GM23338 (cell line): ENCODE data around the gene SEH1L.

ENCODE experiments used
- EZH2 ChIP-seq: fragments of 200-600 bp; sonication (generic); IDR thresholded peaks from one replicate; pipeline ENCODE4 v1.8.0; 2017; ENCODE audit warnings: antibody characterized with exemption, mild to moderate bottlenecking, low read depth; ENCODE audit not compliant: unreplicated experiment
- EZH2phosphoT487 ChIP-seq: fragments of 200-600 bp; sonication (generic); IDR thresholded peaks from one replicate; pipeline ENCODE4 v1.8.1; 2018; ENCODE audit warnings: antibody characterized with exemption; ENCODE audit not compliant: unreplicated experiment
- JUNB ChIP-seq: IDR thresholded peaks from one replicate; pipeline ENCODE4 v1.6.1; 2016; ENCODE audit warnings: antibody characterized with exemption; ENCODE audit not compliant: unreplicated experiment
- NANOG ChIP-seq: IDR thresholded peaks from 2 replicates; pipeline ENCODE4 v1.6.1; 2016; ENCODE audit warnings: antibody characterized with exemption, borderline replicate concordance
- POLR2AphosphoS5 ChIP-seq: IDR thresholded peaks from 2 replicates; pipeline ENCODE4 v1.6.1; 2016; ENCODE audit warnings: antibody characterized with exemption, low read depth
- ZNF114 ChIP-seq: fragments of 250-450 bp; sonication (Bioruptor Pico); IDR thresholded peaks from 2 replicates; pipeline ENCODE4 v1.5.0; 2020; ENCODE audit warnings: mild to moderate bottlenecking, moderate library complexity
- ZNF331 ChIP-seq: fragments of 250-450 bp; sonication (Bioruptor Pico); IDR thresholded peaks from 2 replicates; pipeline ENCODE4 v1.5.0; 2020; ENCODE audit warnings: low read depth, mild to moderate bottlenecking, moderate library complexity
- TF ChIP-seq, protein P1 (sequence below), 2 experiments: fragments of 200-600 bp in 1 of 2; sonication (generic) in 1 of 2; conservative IDR thresholded peaks; 2 replicates each; pipeline versions ENCODE4 v1.5.1 to v1.6.1; 2016 to 2017; ENCODE audit warnings: antibody characterized with exemption in 2 of 2, low read depth in 2 of 2, mild to moderate bottlenecking in 2 of 2, moderate library complexity in 1 of 2
- TF ChIP-seq, protein P2 (sequence below): fragments of 250-450 bp; sonication (Bioruptor Pico); IDR thresholded peaks from 2 replicates; pipeline ENCODE4 v1.5.0; 2020; ENCODE audit warnings: mild to moderate bottlenecking, moderate library complexity
- TF ChIP-seq, protein P3 (sequence below): IDR thresholded peaks from one replicate; pipeline ENCODE4 v1.6.1; 2018; ENCODE audit warnings: antibody characterized with exemption; ENCODE audit not compliant: unreplicated experiment

DNA sequence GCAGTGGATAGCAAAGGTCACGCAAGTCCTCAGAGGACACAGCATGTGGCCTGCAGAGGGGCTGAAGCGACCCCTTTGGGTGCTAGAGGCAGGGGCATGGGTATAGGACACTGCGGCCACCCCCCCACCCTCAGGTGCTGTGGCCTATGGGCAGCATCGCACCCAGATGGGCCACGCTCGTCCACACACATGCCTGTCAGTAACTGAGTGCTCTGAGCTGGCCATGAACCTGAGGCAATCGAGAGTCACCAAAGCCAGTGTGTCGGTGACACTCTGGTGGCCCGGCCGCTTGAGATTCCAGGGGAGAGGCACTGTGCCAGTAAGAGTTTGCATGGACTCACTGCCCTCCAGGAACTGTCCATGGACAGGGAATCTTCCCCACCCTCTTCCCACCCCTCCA is 41.0 kb upstream of the SEH1L start:
- TF ChIP-seq, protein P1, sequence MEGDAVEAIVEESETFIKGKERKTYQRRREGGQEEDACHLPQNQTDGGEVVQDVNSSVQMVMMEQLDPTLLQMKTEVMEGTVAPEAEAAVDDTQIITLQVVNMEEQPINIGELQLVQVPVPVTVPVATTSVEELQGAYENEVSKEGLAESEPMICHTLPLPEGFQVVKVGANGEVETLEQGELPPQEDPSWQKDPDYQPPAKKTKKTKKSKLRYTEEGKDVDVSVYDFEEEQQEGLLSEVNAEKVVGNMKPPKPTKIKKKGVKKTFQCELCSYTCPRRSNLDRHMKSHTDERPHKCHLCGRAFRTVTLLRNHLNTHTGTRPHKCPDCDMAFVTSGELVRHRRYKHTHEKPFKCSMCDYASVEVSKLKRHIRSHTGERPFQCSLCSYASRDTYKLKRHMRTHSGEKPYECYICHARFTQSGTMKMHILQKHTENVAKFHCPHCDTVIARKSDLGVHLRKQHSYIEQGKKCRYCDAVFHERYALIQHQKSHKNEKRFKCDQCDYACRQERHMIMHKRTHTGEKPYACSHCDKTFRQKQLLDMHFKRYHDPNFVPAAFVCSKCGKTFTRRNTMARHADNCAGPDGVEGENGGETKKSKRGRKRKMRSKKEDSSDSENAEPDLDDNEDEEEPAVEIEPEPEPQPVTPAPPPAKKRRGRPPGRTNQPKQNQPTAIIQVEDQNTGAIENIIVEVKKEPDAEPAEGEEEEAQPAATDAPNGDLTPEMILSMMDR (conservative IDR thresholded peaks at IDR 0.05; ENCODE audit: low read depth in 2 of 2) = no peak
- no peak for TF ChIP-seq POLR2AphosphoS5
- TF ChIP-seq EZH2 = no peak
- TF ChIP-seq, protein P2, sequence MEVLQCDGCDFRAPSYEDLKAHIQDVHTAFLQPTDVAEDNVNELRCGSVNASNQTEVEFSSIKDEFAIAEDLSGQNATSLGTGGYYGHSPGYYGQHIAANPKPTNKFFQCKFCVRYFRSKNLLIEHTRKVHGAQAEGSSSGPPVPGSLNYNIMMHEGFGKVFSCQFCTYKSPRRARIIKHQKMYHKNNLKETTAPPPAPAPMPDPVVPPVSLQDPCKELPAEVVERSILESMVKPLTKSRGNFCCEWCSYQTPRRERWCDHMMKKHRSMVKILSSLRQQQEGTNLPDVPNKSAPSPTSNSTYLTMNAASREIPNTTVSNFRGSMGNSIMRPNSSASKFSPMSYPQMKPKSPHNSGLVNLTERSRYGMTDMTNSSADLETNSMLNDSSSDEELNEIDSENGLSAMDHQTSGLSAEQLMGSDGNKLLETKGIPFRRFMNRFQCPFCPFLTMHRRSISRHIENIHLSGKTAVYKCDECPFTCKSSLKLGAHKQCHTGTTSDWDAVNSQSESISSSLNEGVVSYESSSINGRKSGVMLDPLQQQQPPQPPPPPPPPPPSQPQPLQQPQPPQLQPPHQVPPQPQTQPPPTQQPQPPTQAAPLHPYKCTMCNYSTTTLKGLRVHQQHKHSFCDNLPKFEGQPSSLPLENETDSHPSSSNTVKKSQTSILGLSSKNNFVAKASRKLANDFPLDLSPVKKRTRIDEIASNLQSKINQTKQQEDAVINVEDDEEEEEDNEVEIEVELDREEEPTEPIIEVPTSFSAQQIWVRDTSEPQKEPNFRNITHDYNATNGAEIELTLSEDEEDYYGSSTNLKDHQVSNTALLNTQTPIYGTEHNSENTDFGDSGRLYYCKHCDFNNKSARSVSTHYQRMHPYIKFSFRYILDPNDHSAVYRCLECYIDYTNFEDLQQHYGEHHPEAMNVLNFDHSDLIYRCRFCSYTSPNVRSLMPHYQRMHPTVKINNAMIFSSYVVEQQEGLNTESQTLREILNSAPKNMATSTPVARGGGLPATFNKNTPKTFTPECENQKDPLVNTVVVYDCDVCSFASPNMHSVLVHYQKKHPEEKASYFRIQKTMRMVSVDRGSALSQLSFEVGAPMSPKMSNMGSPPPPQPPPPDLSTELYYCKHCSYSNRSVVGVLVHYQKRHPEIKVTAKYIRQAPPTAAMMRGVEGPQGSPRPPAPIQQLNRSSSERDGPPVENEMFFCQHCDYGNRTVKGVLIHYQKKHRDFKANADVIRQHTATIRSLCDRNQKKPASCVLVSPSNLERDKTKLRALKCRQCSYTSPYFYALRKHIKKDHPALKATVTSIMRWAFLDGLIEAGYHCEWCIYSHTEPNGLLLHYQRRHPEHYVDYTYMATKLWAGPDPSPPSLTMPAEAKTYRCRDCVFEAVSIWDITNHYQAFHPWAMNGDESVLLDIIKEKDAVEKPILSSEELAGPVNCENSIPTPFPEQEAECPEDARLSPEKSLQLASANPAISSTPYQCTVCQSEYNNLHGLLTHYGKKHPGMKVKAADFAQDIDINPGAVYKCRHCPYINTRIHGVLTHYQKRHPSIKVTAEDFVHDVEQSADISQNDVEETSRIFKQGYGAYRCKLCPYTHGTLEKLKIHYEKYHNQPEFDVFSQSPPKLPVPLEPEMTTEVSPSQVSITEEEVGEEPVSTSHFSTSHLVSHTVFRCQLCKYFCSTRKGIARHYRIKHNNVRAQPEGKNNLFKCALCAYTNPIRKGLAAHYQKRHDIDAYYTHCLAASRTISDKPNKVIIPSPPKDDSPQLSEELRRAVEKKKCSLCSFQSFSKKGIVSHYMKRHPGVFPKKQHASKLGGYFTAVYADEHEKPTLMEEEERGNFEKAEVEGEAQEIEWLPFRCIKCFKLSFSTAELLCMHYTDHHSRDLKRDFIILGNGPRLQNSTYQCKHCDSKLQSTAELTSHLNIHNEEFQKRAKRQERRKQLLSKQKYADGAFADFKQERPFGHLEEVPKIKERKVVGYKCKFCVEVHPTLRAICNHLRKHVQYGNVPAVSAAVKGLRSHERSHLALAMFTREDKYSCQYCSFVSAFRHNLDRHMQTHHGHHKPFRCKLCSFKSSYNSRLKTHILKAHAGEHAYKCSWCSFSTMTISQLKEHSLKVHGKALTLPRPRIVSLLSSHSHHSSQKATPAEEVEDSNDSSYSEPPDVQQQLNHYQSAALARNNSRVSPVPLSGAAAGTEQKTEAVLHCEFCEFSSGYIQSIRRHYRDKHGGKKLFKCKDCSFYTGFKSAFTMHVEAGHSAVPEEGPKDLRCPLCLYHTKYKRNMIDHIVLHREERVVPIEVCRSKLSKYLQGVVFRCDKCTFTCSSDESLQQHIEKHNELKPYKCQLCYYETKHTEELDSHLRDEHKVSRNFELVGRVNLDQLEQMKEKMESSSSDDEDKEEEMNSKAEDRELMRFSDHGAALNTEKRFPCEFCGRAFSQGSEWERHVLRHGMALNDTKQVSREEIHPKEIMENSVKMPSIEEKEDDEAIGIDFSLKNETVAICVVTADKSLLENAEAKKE (CRISPR knock-in tag) = no peak
- no peak for TF ChIP-seq ZNF331 (CRISPR knock-in tag)
- TF ChIP-seq ZNF114 (CRISPR knock-in tag) = no peak
- no peak for TF ChIP-seq NANOG
- TF ChIP-seq, protein P3, sequence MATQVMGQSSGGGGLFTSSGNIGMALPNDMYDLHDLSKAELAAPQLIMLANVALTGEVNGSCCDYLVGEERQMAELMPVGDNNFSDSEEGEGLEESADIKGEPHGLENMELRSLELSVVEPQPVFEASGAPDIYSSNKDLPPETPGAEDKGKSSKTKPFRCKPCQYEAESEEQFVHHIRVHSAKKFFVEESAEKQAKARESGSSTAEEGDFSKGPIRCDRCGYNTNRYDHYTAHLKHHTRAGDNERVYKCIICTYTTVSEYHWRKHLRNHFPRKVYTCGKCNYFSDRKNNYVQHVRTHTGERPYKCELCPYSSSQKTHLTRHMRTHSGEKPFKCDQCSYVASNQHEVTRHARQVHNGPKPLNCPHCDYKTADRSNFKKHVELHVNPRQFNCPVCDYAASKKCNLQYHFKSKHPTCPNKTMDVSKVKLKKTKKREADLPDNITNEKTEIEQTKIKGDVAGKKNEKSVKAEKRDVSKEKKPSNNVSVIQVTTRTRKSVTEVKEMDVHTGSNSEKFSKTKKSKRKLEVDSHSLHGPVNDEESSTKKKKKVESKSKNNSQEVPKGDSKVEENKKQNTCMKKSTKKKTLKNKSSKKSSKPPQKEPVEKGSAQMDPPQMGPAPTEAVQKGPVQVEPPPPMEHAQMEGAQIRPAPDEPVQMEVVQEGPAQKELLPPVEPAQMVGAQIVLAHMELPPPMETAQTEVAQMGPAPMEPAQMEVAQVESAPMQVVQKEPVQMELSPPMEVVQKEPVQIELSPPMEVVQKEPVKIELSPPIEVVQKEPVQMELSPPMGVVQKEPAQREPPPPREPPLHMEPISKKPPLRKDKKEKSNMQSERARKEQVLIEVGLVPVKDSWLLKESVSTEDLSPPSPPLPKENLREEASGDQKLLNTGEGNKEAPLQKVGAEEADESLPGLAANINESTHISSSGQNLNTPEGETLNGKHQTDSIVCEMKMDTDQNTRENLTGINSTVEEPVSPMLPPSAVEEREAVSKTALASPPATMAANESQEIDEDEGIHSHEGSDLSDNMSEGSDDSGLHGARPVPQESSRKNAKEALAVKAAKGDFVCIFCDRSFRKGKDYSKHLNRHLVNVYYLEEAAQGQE = no peak
- TF ChIP-seq JUNB = no peak
- TF ChIP-seq EZH2phosphoT487 = no peak
